Right lobe of liver (tissue), 6 donors: ENCODE data around the gene NFKB1. TPM values are rescaled to one million over a fixed set of nuclear protein-coding genes. Genes with fewer than 3 reads are reported as not detected.

Experiments
- ATAC-seq, 4 donors: fragments of 200-7000 bp; cut with Tn5 transposase; one replicate each; pipeline ENCODE4 v1.9.1; 2020; ENCODE audit warnings: mild to moderate bottlenecking in 4 of 4, moderate library complexity in 4 of 4
- DNase-seq, 3 donors: peaks; one replicate each; pipeline ENCODE4 v3.0.0-alpha.2; 2020
- H3K27ac ChIP-seq, 3 donors: fragments of 200-600 bp; one replicate each; pipeline ENCODE4 v1.8.0; 2022
- H3K27me3 ChIP-seq, 2 donors: fragments of 200-600 bp; one replicate each; pipeline ENCODE4 v1.8.0; 2022
- H3K36me3 ChIP-seq, 4 donors: fragments of 200-600 bp; sonication (generic) in 1 of 4; one replicate each; pipeline versions ENCODE4 v1.5.1 to v1.8.0; 2017 to 2022; ENCODE audit warnings: control low read depth in 1 of 4
- H3K4me1 ChIP-seq, 4 donors: fragments of 200-600 bp; sonication (generic) in 1 of 4; one replicate each; pipeline versions ENCODE4 v1.5.1 to v1.8.0; 2017 to 2022; ENCODE audit warnings: control low read depth in 1 of 4
- H3K4me3 ChIP-seq, 3 donors: fragments of 200-600 bp; one replicate each; pipeline ENCODE4 v1.8.0; 2022
- H3K9me3 ChIP-seq, 4 donors: fragments of 200-600 bp; sonication (generic) in 1 of 4; one replicate each; pipeline versions ENCODE4 v1.5.1 to v1.8.0; 2017 to 2022; ENCODE audit warnings: control low read depth in 1 of 4
- CTCF ChIP-seq, 4 donors: fragments of 200-600 bp in 3 of 4; fragments of 450-650 bp in 1 of 4; IDR thresholded peaks; one replicate each; pipeline versions ENCODE4 v1.5.1 to v1.8.0; 2016 to 2022; ENCODE audit warnings: antibody characterized with exemption in 4 of 4, mild to moderate bottlenecking in 2 of 4
- POLR2A ChIP-seq: fragments of 450-650 bp; IDR thresholded peaks from one replicate; pipeline ENCODE4 v1.6.1; 2017; ENCODE audit warnings: antibody characterized with exemption, mild to moderate bottlenecking
- WGBS: methylation state at CpG from one replicate; pipeline ENCODE4 v1.1.6; 2018; ENCODE audit warnings: low coverage, low lambda C conversion rate; ENCODE audit not compliant: insufficient coverage; ENCODE audit errors: missing lambda C conversion rate; 5-methylcytosine and 5-hydroxymethylcytosine counted together
- intact Hi-C, 2 donors: fragments of 100-400 bp; cut with DNase I; formaldehyde crosslinking; loops; one replicate each; pipeline versions ENCODE4 v1.11.2 to v1.14.1; 2022
- total RNA-seq, 6 experiments: library from RNA; depleted of rRNA in 2 of 6; stranded (reverse); fragments of >200 nt in 2 of 6; fragmentation: NEBNext Ultra II Directional in 3 of 6; extraction: Animal tissue kit (Norgen Biotek cat#: 25700) in 3 of 6; gene quantifications; one replicate each; pipeline versions ENCODE4 v1.1.0 to v1.2.4, GENCODE V29; 2016 to 2023
- donor health status: DM: no; HTN: yes; CAD: no.
- donor health status: DM: no; HTN: no; CAD: no.
- donor health status: DM: no; HTN: no; CAD: no.
- donor health status: DM: no; HTN: yes; CAD: no.
- donor health status: DM: no; HTN: yes; CAD: no.

The NFKB1 gene
- total RNA-seq, 6 experiments from 2014 or later = 13.8 to 48.6 (median 17.5) TPM

- Histone ChIP-seq H3K27ac (no peak overlapping the region), H3K4me3 (no peak overlapping the region), H3K9me3 (no peaks in the 10 kb centered on the region), H3K36me3 (no peaks in the 10 kb centered on the region), H3K4me1 (peaks cover 0 to 5% (median 2%) of the 10 kb centered on the region in 4 donors), H3K27me3 (no peaks in the 10 kb centered on the region)
- 72% methylated on average over 3 of the region's 4 CpGs for WGBS
- DNase-seq (no peak), ATAC-seq (no peak)
- intact Hi-C loops = no loop called here
- TF ChIP-seq POLR2A (no peak), CTCF (IDR thresholded peaks at IDR 0.05) (no peak)
Observed at GRCh38 chr4:102624505-102624904, 123.3 kb downstream of the NFKB1 start.

- TF ChIP-seq CTCF (IDR thresholded peaks at IDR 0.05) = peak; percentile 30 to 48 (median 34)
- no peak for TF ChIP-seq POLR2A
- intact Hi-C loops = no loop called here
- no peaks in the 10 kb centered on the region for H3K9me3 ChIP-seq
- 51% methylated on average over 3 of the region's 3 CpGs for WGBS
- no peaks in the 10 kb centered on the region for H3K27me3 ChIP-seq
- no peaks in the 10 kb centered on the region for H3K36me3 ChIP-seq
- ATAC-seq (peak; percentile 49 to 81 (median 68)), DNase-seq (peak in 2 of 3 donors; percentile 57 to 66)
- H3K27ac ChIP-seq = no peak overlapping the region
- H3K4me3 ChIP-seq = no peak overlapping the region
- peaks cover 0 to 5% (median 1%) of the 10 kb centered on the region in 4 donors for H3K4me1 ChIP-seq
Observed at GRCh38 chr4:102625232-102625930, 124.2 kb downstream of the NFKB1 start.

GRCh38 chr4:102627831-102628523 lies 126.8 kb downstream of the NFKB1 start:
- no peak overlapping the region for H3K4me3 ChIP-seq
- peaks cover 0 to 13% (median 4%) of the 10 kb centered on the region in 4 donors for H3K4me1 ChIP-seq
- ATAC-seq = peak in 2 of 4 donors; percentile 45 to 69
- H3K27ac ChIP-seq = no peak overlapping the region
- no peak for TF ChIP-seq POLR2A
- no peak for TF ChIP-seq CTCF (IDR thresholded peaks at IDR 0.05)
- intact Hi-C loops = no loop called here
- WGBS = 64% methylated on average over 3 of the region's 3 CpGs
- no peak for DNase-seq
- H3K36me3 ChIP-seq = no peaks in the 10 kb centered on the region
- H3K9me3 ChIP-seq = no peaks in the 10 kb centered on the region
- H3K27me3 ChIP-seq = no peaks in the 10 kb centered on the region

GRCh38 chr4:102629673-102630072 lies 128.5 kb downstream of the NFKB1 start:
- DNase-seq (no peak), ATAC-seq (no peak)
- Histone ChIP-seq H3K9me3 (no peaks in the 10 kb centered on the region), H3K27ac (no peak overlapping the region), H3K4me1 (peaks cover 0 to 14% (median 4%) of the 10 kb centered on the region in 4 donors), H3K36me3 (peaks cover 0 to 3% (median 0%) of the 10 kb centered on the region in 4 donors), H3K4me3 (no peak overlapping the region), H3K27me3 (no peaks in the 10 kb centered on the region)
- intact Hi-C loops = no loop called here
- no peak for TF ChIP-seq POLR2A
- TF ChIP-seq CTCF (IDR thresholded peaks at IDR 0.05) = no peak
- 90% methylated on average over 13 of the region's 13 CpGs for WGBS
